Retinal pigment epithelial cell (primary cell): ENCODE measurements around the gene CCDC154.
"Not testable (repeated sequence)": the region's sequence is repeated elsewhere in the genome, so short reads cannot be mapped to it uniquely, and the experiment has no call there.

Source experiments
- DNase-seq: peaks from one replicate; pipeline ENCODE4 v3.0.0-alpha.2; 2010; ENCODE audit warnings: low read depth
- H3K4me3 ChIP-seq: 2 replicates; pipeline ENCODE4 v1.5.1; 2011; ENCODE audit warnings: mild to moderate bottlenecking, low read length, control low read depth, moderate library complexity
- CTCF ChIP-seq: conservative IDR thresholded peaks from 2 replicates; pipeline ENCODE4 v1.5.1; 2011; ENCODE audit warnings: low read depth, low read length, control low read depth, inconsistent platforms

The CCDC154 gene

DNA sequence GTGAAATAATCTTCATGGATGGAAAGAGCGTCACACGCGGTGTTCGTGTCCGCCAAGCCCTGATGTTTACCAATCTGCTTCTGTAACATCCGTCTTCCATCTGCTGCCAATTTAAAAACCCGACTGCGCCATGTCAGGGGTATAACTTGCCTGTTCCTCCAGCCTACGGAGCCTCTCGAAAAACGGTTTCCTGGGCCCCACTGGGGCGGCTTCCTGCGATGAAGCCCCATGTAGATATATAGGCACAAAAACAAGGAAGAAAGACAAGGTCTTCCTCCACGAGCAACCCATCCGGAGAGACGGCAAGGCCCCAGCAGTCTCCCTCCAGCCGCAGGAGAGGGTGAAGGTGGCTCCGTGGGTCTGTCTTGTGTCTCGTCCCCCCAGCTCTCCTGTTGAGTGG is 44.3 kb upstream of the CCDC154 start, which contains the start of gene PTX4:
TSS of gene PTX4 (minus strand) at position 326 of the 400 bp plus-strand sequence. CDS start at position 291, 35 bp downstream.
- no peak for TF ChIP-seq CTCF
- H3K4me3 ChIP-seq = no peak within 1 kb of the TSS

GRCh38 chr16:1488054-1488601 is 43.8 kb upstream of the CCDC154 start:
- DNase-seq = no peak
- no peak for TF ChIP-seq CTCF
- no peak overlapping the region for H3K4me3 ChIP-seq

More for the DNA sequence above, 44.3 kb upstream of the CCDC154 start, which contains the start of gene PTX4:
- DNase-seq = no peak

DNA sequence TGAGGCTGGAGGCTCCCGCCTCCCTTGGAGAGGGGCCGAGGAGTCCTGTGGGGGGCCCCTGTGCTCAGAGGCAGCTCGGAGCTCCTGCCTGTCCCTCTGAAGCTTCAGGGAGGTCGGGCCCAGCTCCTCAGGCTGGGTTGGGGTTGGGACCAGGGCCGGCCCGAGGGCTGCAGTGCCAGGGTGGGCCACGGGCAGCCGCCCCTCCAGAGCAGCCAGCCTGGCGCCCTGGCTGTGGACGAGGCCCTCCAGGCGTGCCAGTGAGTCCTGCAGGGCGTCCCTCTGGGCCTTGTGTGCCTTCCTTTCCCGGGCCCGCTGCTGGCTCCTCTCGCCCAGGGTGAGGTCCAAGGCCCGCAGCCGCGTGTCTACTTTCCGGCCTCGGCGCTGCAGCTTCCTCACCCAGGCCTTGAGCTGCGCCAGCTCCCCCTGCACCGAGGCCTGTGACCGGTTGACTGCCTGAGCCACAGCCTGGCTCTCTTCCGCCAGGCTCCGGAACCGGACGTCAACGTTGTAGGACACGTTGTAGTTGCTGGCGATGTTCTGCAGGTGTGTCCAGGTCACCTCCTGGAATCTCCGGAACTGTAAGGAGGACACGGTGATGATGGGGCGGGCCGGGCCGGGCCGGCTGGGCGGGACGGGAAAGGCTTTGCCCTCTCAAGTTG is 43.2 kb upstream of the CCDC154 start:
- no peak overlapping the region for H3K4me3 ChIP-seq
- DNase-seq = no peak
- no peak for TF ChIP-seq CTCF

- no peak overlapping the region for H3K4me3 ChIP-seq
- no peak for TF ChIP-seq CTCF
- no peak for DNase-seq
These were observed 42.4 kb upstream of the CCDC154 start for GRCh38 chr16:1486551-1487390.

DNA sequence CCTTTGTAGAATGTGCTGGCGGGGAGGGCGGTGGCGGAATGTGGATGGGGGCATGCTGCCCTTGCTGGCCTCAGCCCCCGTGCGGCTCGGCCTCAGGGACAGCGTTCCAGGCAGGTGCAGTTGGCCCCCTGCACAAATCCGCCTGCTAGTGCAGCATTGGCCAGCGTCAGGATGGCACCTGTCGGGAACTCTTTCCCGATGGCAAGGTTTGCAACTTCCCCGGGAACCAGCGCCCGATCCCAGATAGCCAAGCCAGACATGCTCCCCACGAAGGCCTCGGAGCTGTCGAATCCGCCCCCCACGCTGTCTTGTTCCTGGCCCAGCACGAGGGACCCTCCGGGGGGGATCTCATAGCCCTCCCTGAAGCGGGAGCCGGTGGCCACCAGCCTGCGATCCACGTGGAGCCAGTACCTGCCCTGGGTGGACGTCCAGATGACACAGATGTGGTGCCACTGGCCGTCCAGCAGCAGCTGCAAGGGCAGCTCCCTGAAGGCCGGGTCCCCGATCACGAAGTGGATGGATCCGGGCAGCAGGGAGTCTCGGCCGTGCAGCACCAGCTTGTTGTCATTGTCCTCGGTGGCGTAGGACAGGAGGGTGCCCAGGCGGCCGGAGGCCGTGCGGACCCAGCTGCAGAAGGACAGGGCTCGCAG is 41.6 kb upstream of the CCDC154 start:
- no peak overlapping the region for H3K4me3 ChIP-seq
- DNase-seq = no peak
- no peak for TF ChIP-seq CTCF

GRCh38 chr16:1481906-1482835 is 37.8 kb upstream of the CCDC154 start:
- H3K4me3 ChIP-seq = no peak overlapping the region
- TF ChIP-seq CTCF = no peak
- no peak for DNase-seq

DNA sequence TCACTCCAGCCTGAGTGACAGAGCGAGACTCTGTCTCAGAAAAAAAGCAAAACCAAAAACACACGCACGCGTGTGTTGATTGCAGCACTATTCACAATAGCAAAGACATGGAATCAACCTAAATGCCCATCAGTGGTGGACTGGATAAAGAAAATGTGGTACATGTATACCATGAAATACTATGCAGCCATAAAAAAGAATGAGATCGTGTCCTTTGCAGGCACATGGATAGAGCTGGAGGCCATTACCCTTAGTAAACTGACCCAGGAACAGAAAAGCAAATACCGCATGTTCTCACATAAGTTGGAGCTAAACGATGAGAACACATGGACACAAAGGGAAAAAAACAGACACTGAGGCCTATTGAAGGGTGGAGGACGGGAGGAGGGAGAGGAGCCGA is 34.6 kb upstream of the CCDC154 start:
- H3K4me3 ChIP-seq, DNase-seq: not testable (repeated sequence)
